Measurements from ENCODE around the gene ADTRP. TPM values are rescaled to one million over a fixed set of nuclear protein-coding genes. Genes with fewer than 3 reads are reported as not detected.

Gene ADTRP
- total RNA-seq, 1 donor from 2014 or later, result 2.0 TPM

- Mint-ChIP-seq H3K27me3 (peaks cover 13% of the 10 kb centered on the region), H3K4me3 (no peak overlapping the region), H3K9me3 (no peaks in the 10 kb centered on the region), H3K36me3 (ENCODE audit: low read depth) (no peaks in the 10 kb centered on the region), H3K27ac (no peak overlapping the region), H3K4me1 (no peaks in the 10 kb centered on the region)
- no peak for ATAC-seq (ENCODE audit: low read depth)
- CTCF ChIA-PET, result no interaction called here
- POLR2A ChIA-PET, result no interaction called here
- no peak for DNase-seq
- no peak for TF ChIP-seq CTCF (IDR thresholded peaks at IDR 0.05)
- intact Hi-C loops (cut with micrococcal nuclease), result no loop called here
These were observed 37.7 kb downstream of the ADTRP start for GRCh38 chr6:11740875-11741274.

- CTCF ChIA-PET, result interaction anchor here (0.6 kb wide), 1 partner anchor 149 kb away, joined by 4 read pairs; no protein-coding TSS in a partner anchor
- Mint-ChIP-seq H3K36me3 (ENCODE audit: low read depth) (no peaks in the 10 kb centered on the region), H3K4me3 (no peak overlapping the region), H3K4me1 (no peaks in the 10 kb centered on the region), H3K9me3 (no peaks in the 10 kb centered on the region), H3K27ac (no peak overlapping the region), H3K27me3 (peaks cover 13% of the 10 kb centered on the region)
- DNase-seq, result no peak
- intact Hi-C loops (cut with micrococcal nuclease), result no loop called here
- ATAC-seq (ENCODE audit: low read depth), result no peak
- no peak for TF ChIP-seq CTCF (IDR thresholded peaks at IDR 0.05)
- POLR2A ChIA-PET, result no interaction called here
These were observed 39.8 kb downstream of the ADTRP start for GRCh38 chr6:11738661-11739375.

- Mint-ChIP-seq H3K4me1 (no peaks in the 10 kb centered on the region), H3K27me3 (peaks cover 13% of the 10 kb centered on the region), H3K9me3 (no peaks in the 10 kb centered on the region), H3K36me3 (ENCODE audit: low read depth) (no peaks in the 10 kb centered on the region), H3K27ac (no peak overlapping the region), H3K4me3 (no peak overlapping the region)
- no peak for TF ChIP-seq CTCF (IDR thresholded peaks at IDR 0.05)
- no peak for DNase-seq
- CTCF ChIA-PET, result interaction anchor here (0.6 kb wide), 1 partner anchor 150 kb away, joined by 4 read pairs; no protein-coding TSS in a partner anchor
- no peak for ATAC-seq (ENCODE audit: low read depth)
- intact Hi-C loops (cut with micrococcal nuclease), result no loop called here
- POLR2A ChIA-PET, result no interaction called here
These were observed 40.4 kb downstream of the ADTRP start for GRCh38 chr6:11738234-11738633.

GRCh38 chr6:11736601-11737000 is 42.0 kb downstream of the ADTRP start:
- Mint-ChIP-seq H3K4me1 (peaks cover 9% of the 10 kb centered on the region), H3K36me3 (ENCODE audit: low read depth) (no peaks in the 10 kb centered on the region), H3K9me3 (no peaks in the 10 kb centered on the region), H3K4me3 (no peak overlapping the region), H3K27ac (no peak overlapping the region), H3K27me3 (peaks cover 15% of the 10 kb centered on the region)
- ChIA-PET POLR2A (no interaction called here), CTCF (no interaction called here)
- intact Hi-C loops (cut with micrococcal nuclease), result no loop called here
- no peak for ATAC-seq (ENCODE audit: low read depth)
- no peak for TF ChIP-seq CTCF (IDR thresholded peaks at IDR 0.05)
- no peak for DNase-seq

GRCh38 chr6:11734861-11735613 is 43.6 kb downstream of the ADTRP start:
- Mint-ChIP-seq H3K36me3 (ENCODE audit: low read depth) (no peaks in the 10 kb centered on the region), H3K4me1 (peaks cover 14% of the 10 kb centered on the region), H3K9me3 (no peaks in the 10 kb centered on the region), H3K27me3 (peaks cover 17% of the 10 kb centered on the region), H3K27ac (no peak overlapping the region), H3K4me3 (no peak overlapping the region)
- intact Hi-C loops (cut with micrococcal nuclease), result no loop called here
- ChIA-PET POLR2A (no interaction called here), CTCF (no interaction called here)
- ATAC-seq (ENCODE audit: low read depth), result no peak
- DNase-seq, result no peak
- no peak for TF ChIP-seq CTCF (IDR thresholded peaks at IDR 0.05)
